ENCODE results near the gene RPL22. TPM values are rescaled to one million over a fixed set of nuclear protein-coding genes. Genes with fewer than 3 reads are reported as not detected.

Gene RPL22
- total RNA-seq, 1 donor from 2014 or later, result 153 TPM

- no peaks in the 10 kb centered on the region for H3K36me3 ChIP-seq (ENCODE audit: control insufficient read depth, insufficient read depth, low read length)
- no peak overlapping the region for H3K4me3 ChIP-seq (ENCODE audit: low read depth, low read length)
- peaks cover 10% of the 10 kb centered on the region for H3K27me3 ChIP-seq (ENCODE audit: control insufficient read depth, insufficient read depth, low read length)
- FAIRE-seq (no peak), DNase-seq (ENCODE audit: low read depth) (no peak)
- no peak for TF ChIP-seq CTCF (IDR thresholded peaks at IDR 0.05; ENCODE audit: insufficient read depth, low read length, severe bottlenecking)
Observed at GRCh38 chr1:6168947-6169586, 30.3 kb downstream of the RPL22 start.

- H3K27me3 ChIP-seq (ENCODE audit: control insufficient read depth, insufficient read depth, low read length), result peaks cover 16% of the 10 kb centered on the region
- no peak for FAIRE-seq
- no peaks in the 10 kb centered on the region for H3K36me3 ChIP-seq (ENCODE audit: control insufficient read depth, insufficient read depth, low read length)
- no peak overlapping the region for H3K4me3 ChIP-seq (ENCODE audit: low read depth, low read length)
- no peak for DNase-seq (ENCODE audit: low read depth)
- TF ChIP-seq CTCF (IDR thresholded peaks at IDR 0.05; ENCODE audit: insufficient read depth, low read length, severe bottlenecking), result no peak
Observed at GRCh38 chr1:6167391-6168303, 31.7 kb downstream of the RPL22 start.

GRCh38 chr1:6166655-6167390, 32.6 kb downstream of the RPL22 start:
- no peak for DNase-seq (ENCODE audit: low read depth)
- H3K27me3 ChIP-seq (ENCODE audit: control insufficient read depth, insufficient read depth, low read length), result peaks cover 16% of the 10 kb centered on the region
- no peaks in the 10 kb centered on the region for H3K36me3 ChIP-seq (ENCODE audit: control insufficient read depth, insufficient read depth, low read length)
- FAIRE-seq, result no peak
- H3K4me3 ChIP-seq (ENCODE audit: low read depth, low read length), result no peak overlapping the region
- no peak for TF ChIP-seq CTCF (IDR thresholded peaks at IDR 0.05; ENCODE audit: insufficient read depth, low read length, severe bottlenecking)

DNA sequence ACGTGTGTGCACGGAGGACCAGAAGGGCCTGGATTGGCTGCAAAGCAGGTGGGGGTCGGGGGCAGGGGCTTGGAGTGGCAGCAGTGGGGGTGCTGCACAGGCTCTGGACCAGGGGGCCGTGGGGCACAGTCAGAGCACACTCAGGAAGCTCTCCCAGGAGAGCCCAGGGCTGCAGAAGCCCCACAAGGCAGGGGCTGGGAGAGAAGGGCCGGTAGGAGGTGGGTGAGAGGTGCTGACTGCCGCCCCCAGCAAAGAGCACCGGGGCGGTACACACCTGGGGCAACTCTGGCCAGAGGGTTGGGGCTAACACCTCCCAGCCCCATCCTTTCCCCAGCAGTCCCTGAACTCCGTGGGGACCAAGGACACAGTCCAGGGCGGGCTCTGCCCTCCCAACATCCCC, 33.2 kb downstream of the RPL22 start:
- DNase-seq (ENCODE audit: low read depth), result no peak
- Histone ChIP-seq H3K4me3 (ENCODE audit: low read depth, low read length) (no peak overlapping the region), H3K27me3 (ENCODE audit: control insufficient read depth, insufficient read depth, low read length) (peaks cover 17% of the 10 kb centered on the region), H3K36me3 (ENCODE audit: control insufficient read depth, insufficient read depth, low read length) (no peaks in the 10 kb centered on the region)
- FAIRE-seq, result no peak
- TF ChIP-seq CTCF (IDR thresholded peaks at IDR 0.05; ENCODE audit: insufficient read depth, low read length, severe bottlenecking), result no peak

GRCh38 chr1:6165441-6165985, 33.9 kb downstream of the RPL22 start:
- no peak for DNase-seq (ENCODE audit: low read depth)
- H3K27me3 ChIP-seq (ENCODE audit: control insufficient read depth, insufficient read depth, low read length), result peaks cover 17% of the 10 kb centered on the region
- no peak overlapping the region for H3K4me3 ChIP-seq (ENCODE audit: low read depth, low read length)
- H3K36me3 ChIP-seq (ENCODE audit: control insufficient read depth, insufficient read depth, low read length), result no peaks in the 10 kb centered on the region
- no peak for FAIRE-seq
- TF ChIP-seq CTCF (IDR thresholded peaks at IDR 0.05; ENCODE audit: insufficient read depth, low read length, severe bottlenecking), result no peak
